Activated B cell treated with CpG ODN at 0.5 μM for 24 hours (primary cell): Measurements from ENCODE around the gene SLC9A9. TPM values are rescaled to one million over a fixed set of nuclear protein-coding genes. Genes with fewer than 3 reads are reported as not detected.

Experiments
- ATAC-seq: fragments of 200-7000 bp; cut with Tn5 transposase; one replicate; pipeline ENCODE4 v1.10.0; 2021; ENCODE audit warnings: low read depth, mild to moderate bottlenecking, moderate library complexity
- CTCF ChIA-PET: fragments of 350-600 bp; sonication (Branson Sonifier 250); formaldehyde crosslinking; loops from one replicate; lab custom pipeline; 2021; ENCODE audit warnings: antibody characterized with exemption; lab: Charles Lee
- POLR2A ChIA-PET: fragments of 350-600 bp; sonication (Branson Sonifier 250); formaldehyde crosslinking; loops from one replicate; lab custom pipeline; 2021; ENCODE audit warnings: antibody characterized with exemption; lab: Charles Lee
- DNase-seq: peaks from one replicate; pipeline ENCODE4 v3.0.0; 2022
- H3K27ac Mint-ChIP-seq: one replicate; pipeline ENCODE4 v1.8.0; 2020; ENCODE audit warnings: mixed read lengths
- H3K27me3 Mint-ChIP-seq: one replicate; pipeline ENCODE4 v1.8.0; 2021; ENCODE audit warnings: mixed read lengths
- H3K36me3 Mint-ChIP-seq: one replicate; pipeline ENCODE4 v1.8.0; 2021; ENCODE audit warnings: low read depth, mixed read lengths
- H3K4me1 Mint-ChIP-seq: one replicate; pipeline ENCODE4 v1.8.0; 2021; ENCODE audit warnings: mixed read lengths
- H3K4me3 Mint-ChIP-seq: one replicate; pipeline ENCODE4 v1.8.0; 2020; ENCODE audit warnings: mild to moderate bottlenecking, mixed read lengths
- H3K9me3 Mint-ChIP-seq: one replicate; pipeline ENCODE4 v1.8.0; 2020; ENCODE audit warnings: mixed read lengths
- CTCF ChIP-seq: fragments of 200-600 bp; IDR thresholded peaks from one replicate; pipeline ENCODE4 v1.8.0; 2022; ENCODE audit warnings: antibody characterized with exemption, mild to moderate bottlenecking
- intact Hi-C: fragments of 100-400 bp; cut with micrococcal nuclease; formaldehyde crosslinking; loops from one replicate; pipeline ENCODE4 v1.15.1; 2024
- total RNA-seq: library from RNA; stranded (reverse); gene quantifications from 2 replicates; pipeline ENCODE4 v1.2.3, GENCODE V29; 2022

The SLC9A9 gene
- total RNA-seq, 1 donor from 2014 or later, result 9.4 TPM

GRCh38 chr3:143576568-143577270 lies 271.5 kb downstream of the SLC9A9 start:
- ATAC-seq (no peak), DNase-seq (no peak)
- H3K27me3 Mint-ChIP-seq, result no peaks in the 10 kb centered on the region
- ChIA-PET POLR2A (no interaction called here), CTCF (no interaction called here)
- H3K36me3 Mint-ChIP-seq, result no peaks in the 10 kb centered on the region
- H3K4me1 Mint-ChIP-seq, result peaks cover 3% of the 10 kb centered on the region
- H3K9me3 Mint-ChIP-seq, result no peaks in the 10 kb centered on the region
- no peak overlapping the region for H3K27ac Mint-ChIP-seq
- no peak overlapping the region for H3K4me3 Mint-ChIP-seq
- TF ChIP-seq CTCF, result no peak
- intact Hi-C loops, result no loop called here

GRCh38 chr3:143574933-143575332 lies 273.3 kb downstream of the SLC9A9 start:
- Mint-ChIP-seq H3K27me3 (no peaks in the 10 kb centered on the region), H3K4me3 (no peak overlapping the region), H3K36me3 (no peaks in the 10 kb centered on the region), H3K27ac (no peak overlapping the region), H3K9me3 (no peaks in the 10 kb centered on the region), H3K4me1 (no peaks in the 10 kb centered on the region)
- POLR2A ChIA-PET, result no interaction called here
- ATAC-seq, result no peak
- no peak for TF ChIP-seq CTCF
- intact Hi-C loops, result no loop called here
- CTCF ChIA-PET, result no interaction called here
- DNase-seq, result no peak

GRCh38 chr3:143573610-143574303 lies 274.5 kb downstream of the SLC9A9 start:
- H3K9me3 Mint-ChIP-seq, result no peaks in the 10 kb centered on the region
- CTCF ChIA-PET, result no interaction called here
- intact Hi-C loops, result no loop called here
- no peaks in the 10 kb centered on the region for H3K36me3 Mint-ChIP-seq
- POLR2A ChIA-PET, result no interaction called here
- no peak for DNase-seq
- TF ChIP-seq CTCF, result no peak
- H3K27ac Mint-ChIP-seq, result no peak overlapping the region
- H3K4me1 Mint-ChIP-seq, result no peaks in the 10 kb centered on the region
- no peak for ATAC-seq
- H3K27me3 Mint-ChIP-seq, result no peaks in the 10 kb centered on the region
- H3K4me3 Mint-ChIP-seq, result no peak overlapping the region

- H3K9me3 Mint-ChIP-seq, result no peaks in the 10 kb centered on the region
- no peaks in the 10 kb centered on the region for H3K27me3 Mint-ChIP-seq
- CTCF ChIA-PET, result no interaction called here
- H3K4me3 Mint-ChIP-seq, result no peak overlapping the region
- peaks cover 10% of the 10 kb centered on the region for H3K4me1 Mint-ChIP-seq
- POLR2A ChIA-PET, result no interaction called here
- H3K27ac Mint-ChIP-seq, result no peak overlapping the region
- intact Hi-C loops, result no loop called here
- no peaks in the 10 kb centered on the region for H3K36me3 Mint-ChIP-seq
- ATAC-seq, result no peak
- no peak for TF ChIP-seq CTCF
- no peak for DNase-seq
Observed at GRCh38 chr3:143571548-143571947, 276.7 kb downstream of the SLC9A9 start.

GRCh38 chr3:143567823-143568222 lies 280.4 kb downstream of the SLC9A9 start:
- intact Hi-C loops, result no loop called here
- ChIA-PET POLR2A (no interaction called here), CTCF (no interaction called here)
- H3K4me1 Mint-ChIP-seq, result peaks cover 24% of the 10 kb centered on the region
- no peak for ATAC-seq
- peaks cover 4% of the 10 kb centered on the region for H3K9me3 Mint-ChIP-seq
- H3K4me3 Mint-ChIP-seq, result no peak overlapping the region
- no peaks in the 10 kb centered on the region for H3K27me3 Mint-ChIP-seq
- DNase-seq, result no peak
- TF ChIP-seq CTCF, result no peak
- no peak overlapping the region for H3K27ac Mint-ChIP-seq
- no peaks in the 10 kb centered on the region for H3K36me3 Mint-ChIP-seq
